GM21717 (cell line): Measurements from ENCODE around the gene ADAT3.

Source experiments
- ATAC-seq: cut with Tn5 transposase; IDR thresholded peaks from one replicate; pipeline ENCODE4 v1.9.1; 2021; ENCODE audit warnings: mild to moderate bottlenecking, moderate library complexity; ENCODE audit not compliant: unreplicated experiment

The ADAT3 gene

GRCh38 chr19:1956122-1956494 is 50.9 kb downstream of the ADAT3 start:
- no peak for ATAC-seq

- ATAC-seq = no peak
Measured at GRCh38 chr19:1956868-1957492, 51.8 kb downstream of the ADAT3 start.

- ATAC-seq = no peak
Measured at GRCh38 chr19:1957562-1958248, 52.5 kb downstream of the ADAT3 start.

- no peak for ATAC-seq
Measured at GRCh38 chr19:1959928-1960589, 54.9 kb downstream of the ADAT3 start.

GRCh38 chr19:1961000-1961883 is 56.0 kb downstream of the ADAT3 start:
- no peak for ATAC-seq

GRCh38 chr19:1962674-1963073 is 57.5 kb downstream of the ADAT3 start:
- no peak for ATAC-seq
